NCI-H748 (cell line): ENCODE measurements around the gene ZNF26.
"Not testable (repeated sequence)": the region's sequence is repeated elsewhere in the genome, so short reads cannot be mapped to it uniquely, and the experiment has no call there.

Experiments used
- DNase-seq: peaks from one replicate; lab custom pipeline; 2025; ENCODE audit not compliant: unreplicated experiment; lab: John Stamatoyannopoulos, UW

Gene ZNF26, protein sequence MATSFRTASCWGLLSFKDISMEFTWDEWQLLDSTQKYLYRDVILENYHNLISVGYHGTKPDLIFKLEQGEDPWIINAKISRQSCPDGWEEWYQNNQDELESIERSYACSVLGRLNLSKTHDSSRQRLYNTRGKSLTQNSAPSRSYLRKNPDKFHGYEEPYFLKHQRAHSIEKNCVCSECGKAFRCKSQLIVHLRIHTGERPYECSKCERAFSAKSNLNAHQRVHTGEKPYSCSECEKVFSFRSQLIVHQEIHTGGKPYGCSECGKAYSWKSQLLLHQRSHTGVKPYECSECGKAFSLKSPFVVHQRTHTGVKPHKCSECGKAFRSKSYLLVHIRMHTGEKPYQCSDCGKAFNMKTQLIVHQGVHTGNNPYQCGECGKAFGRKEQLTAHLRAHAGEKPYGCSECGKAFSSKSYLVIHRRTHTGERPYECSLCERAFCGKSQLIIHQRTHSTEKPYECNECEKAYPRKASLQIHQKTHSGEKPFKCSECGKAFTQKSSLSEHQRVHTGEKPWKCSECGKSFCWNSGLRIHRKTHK

DNA sequence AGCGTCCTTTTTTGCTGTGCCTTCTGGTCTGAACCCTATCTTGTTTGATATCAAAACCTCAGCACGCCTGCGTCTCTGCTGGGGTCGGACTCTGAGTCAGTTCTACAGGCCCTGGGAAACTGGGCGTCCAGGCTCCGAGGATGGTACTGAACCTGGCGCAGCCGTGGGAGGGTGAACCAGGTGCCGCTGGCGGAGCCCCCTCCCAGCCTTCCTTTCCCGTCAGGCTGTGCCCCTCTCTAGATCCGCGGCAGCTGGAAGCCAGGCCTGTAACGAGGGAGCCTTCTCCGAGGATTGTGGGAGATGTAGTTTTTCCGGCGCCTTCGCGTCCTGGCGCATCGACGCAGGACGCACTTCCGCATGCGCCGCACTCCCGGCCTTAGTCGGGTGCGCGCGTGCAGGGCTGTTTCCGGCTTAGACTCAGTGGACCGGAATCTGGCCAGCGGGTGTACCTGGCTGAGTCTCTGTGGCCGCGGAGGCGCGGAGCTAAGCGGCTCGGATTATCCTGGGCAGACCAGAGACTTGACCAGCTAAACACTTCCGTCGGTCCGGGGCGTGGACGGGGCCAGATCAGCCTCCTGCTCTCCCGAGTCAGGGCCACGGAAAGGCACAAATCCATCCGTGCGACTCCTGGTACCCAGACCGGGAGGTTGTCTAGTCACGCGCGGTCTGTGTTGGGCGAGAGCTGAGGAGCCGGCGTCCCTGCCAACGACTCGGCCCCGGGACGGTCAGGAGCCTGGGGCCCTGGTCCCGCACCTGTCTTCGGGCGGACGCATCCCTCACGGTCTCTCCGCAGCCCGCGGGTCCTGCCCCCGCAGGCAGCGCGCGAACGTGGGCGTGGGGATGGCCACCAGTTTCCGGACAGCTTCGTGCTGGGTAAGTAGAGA, at the start of gene ZNF26:
Gene ZNF26 (plus strand): TSS at position 367 of the 884 bp plus-strand sequence. CDS start 474 bp downstream, at position 841.
- DNase-seq: peak; percentile 98

DNA sequence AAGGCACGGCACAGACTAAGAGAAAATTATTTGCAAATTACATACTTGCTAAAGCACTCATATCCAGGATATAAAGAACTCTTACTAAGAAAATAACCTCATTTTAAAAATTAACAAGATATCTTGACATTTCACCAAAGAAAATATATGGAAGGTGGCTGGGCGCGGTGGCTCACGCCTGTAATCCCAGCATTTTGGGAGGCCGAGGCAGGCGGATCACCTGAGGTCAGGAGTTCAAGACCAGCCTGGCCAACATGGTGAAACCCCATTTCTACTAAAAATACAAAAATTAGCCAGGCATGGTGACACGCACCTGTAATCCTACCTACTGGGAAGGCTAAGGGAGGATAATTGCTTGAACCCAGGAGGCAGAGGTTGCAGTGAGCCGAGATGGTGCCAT, 49.2 kb upstream of the ZNF26 start:
- not testable (repeated sequence) for DNase-seq

DNA sequence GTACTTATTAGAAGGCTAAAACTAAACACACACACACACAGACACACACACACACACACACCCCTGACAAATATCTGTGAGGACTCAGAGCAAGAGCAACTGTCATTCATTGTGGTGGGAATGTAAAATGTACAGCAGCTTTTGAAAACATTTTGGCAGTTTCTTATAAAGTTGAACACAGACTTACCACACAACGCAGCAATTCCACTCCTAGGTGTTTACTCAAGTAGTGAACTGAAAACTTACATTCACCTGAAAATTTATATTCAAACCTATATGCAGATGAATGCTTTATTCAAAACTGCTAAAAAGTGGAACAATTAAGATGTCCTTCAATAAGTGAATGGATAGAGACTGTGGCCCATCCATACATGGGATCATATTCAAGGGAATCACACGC, 48.7 kb upstream of the ZNF26 start:
- DNase-seq: no peak

DNA sequence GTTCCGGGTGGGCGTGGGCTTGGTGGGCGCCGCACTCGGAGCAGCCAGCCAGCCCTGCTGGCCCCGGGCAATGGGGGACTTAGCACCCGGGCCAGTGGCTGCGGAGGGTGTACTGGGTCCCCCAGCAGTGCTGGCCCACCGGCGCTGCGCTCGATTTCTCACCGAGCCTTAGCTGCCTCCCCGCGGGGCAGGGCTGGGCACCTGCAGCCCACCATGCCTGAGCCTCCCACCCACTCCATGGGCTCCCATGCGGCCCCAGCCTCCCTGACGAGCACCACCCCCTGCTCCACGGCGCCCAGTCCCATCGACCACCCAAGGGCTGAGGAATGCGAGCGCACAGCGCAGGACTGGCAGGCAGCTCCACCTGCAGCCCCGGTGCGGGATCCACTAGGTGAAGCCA, 47.4 kb upstream of the ZNF26 start:
- DNase-seq: not testable (repeated sequence)

DNA sequence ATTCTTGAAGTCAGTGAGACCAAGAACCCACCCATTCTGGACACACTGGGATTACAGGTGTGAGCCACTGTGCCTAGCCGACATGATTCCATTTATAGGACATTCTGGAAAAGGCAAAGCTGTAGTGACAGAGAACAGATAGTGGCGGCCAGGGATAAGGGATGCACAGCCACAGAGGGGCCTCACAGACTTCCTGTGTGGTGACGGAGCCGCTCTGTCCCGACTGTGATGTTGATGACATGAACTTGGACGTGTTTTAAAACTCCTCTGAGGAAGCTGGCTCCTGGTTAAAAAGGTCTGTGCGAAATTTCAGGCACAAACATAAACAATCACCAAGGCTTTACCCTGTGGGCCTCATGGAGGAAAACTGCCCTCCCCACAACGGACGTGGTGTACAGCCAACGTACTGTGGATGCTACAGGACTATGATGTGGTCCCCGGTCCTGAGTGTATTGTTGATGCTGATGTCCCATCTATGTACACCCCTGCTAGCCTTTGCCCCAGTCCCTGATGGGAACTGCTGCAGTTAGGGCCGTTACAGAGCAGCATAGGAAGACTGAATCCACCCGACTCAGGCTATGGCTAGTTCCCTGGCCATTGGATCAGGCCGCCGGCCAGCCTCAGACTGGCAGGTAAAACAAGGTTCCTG, 46.0 kb upstream of the ZNF26 start:
- no peak for DNase-seq

DNA sequence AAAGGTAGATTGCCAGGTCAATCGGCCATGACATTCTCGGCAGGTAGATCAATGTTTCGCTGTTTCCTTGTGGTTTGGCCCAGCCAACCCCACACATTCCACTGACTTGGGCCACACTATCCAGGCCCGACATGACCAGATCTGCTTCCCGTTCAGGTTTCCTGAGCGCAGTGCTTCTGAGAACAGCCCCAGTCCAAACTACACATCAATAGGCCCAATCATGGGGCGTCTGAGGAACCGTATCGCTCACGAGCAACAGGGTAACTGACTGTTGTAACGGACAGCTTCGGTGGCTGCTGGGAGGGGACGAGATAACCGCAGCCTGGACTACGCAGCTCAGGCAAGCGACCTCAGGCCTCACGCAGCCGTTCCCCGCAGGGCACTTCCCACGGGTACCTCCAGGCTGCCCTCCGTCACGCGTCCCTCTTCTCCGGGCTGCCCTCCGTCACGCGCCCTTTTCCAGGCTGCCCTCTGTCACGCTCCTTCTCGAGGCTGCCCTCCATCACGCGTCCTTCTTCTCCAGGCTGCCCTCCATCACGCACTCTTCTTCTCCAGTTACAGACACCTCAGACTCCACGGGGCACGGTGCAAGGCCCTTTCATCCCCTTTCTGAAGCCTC, 44.7 kb upstream of the ZNF26 start:
- no peak for DNase-seq

DNA sequence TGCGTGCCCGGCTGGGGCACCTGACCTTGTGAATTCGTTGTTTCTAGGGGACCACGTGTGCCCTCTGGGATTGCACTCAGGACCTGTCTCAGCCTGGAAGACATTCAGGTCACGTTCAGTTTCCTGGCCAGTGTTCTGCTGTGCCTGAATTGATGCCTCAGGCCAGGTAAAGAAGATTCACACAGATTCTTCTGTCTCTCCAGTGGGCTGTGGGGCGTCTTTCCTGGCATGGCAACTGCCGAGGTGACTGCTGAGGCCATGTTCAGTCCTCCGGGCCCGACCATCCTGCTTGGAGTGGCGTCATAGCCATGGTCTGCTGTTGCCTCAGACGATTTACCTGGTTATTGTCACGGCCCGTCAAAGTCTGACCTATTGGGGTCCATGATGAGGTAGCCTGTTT, 43.6 kb upstream of the ZNF26 start:
- no peak for DNase-seq

DNA sequence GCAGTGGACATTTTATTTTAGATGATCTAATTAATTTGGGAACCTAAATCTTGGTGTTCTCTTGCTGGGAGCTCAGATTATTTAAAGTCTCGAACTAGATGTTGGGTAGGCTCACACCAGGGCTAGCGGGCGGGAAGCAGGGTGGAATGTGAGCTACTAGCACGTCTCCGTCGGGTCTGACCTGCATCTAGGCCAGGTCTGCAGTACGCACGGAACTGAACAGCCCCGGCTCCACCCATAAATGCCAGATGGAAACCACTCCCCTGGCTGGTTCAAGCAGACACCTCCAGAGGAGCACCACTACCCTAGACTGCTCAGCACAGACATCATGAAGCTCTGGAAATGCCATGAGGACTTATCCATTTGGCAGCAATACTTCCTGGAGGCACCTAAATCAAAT, 40.4 kb upstream of the ZNF26 start:
- DNase-seq: no peak

DNA sequence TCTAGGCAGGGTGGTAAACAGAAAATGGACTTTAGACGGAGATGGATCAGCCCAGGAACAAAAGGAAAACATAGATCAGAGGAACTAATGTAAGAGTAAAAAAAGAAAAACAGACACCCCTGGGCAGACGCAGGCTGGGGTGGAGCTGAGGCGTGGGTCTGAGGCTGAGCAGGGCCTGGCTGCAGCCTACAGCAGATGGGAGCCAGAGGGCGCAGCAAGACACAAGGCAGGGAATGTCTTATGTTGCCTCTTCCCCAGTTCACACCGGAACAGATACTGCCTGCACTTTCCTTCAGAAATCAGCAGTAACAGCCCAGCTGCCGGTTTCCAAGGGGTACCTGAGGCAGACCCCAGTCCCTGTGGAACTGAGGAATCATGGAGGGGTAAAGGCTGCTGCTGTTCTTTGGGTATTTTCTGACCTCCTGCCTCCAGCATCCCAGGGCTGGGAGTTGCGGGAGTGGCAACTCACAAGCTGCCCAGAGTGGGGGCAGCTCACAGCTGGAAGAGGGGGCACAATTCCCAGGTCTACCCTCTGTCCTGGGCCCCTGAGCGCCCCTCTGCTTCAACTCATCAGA, 39.8 kb upstream of the ZNF26 start:
- no peak for DNase-seq

DNA sequence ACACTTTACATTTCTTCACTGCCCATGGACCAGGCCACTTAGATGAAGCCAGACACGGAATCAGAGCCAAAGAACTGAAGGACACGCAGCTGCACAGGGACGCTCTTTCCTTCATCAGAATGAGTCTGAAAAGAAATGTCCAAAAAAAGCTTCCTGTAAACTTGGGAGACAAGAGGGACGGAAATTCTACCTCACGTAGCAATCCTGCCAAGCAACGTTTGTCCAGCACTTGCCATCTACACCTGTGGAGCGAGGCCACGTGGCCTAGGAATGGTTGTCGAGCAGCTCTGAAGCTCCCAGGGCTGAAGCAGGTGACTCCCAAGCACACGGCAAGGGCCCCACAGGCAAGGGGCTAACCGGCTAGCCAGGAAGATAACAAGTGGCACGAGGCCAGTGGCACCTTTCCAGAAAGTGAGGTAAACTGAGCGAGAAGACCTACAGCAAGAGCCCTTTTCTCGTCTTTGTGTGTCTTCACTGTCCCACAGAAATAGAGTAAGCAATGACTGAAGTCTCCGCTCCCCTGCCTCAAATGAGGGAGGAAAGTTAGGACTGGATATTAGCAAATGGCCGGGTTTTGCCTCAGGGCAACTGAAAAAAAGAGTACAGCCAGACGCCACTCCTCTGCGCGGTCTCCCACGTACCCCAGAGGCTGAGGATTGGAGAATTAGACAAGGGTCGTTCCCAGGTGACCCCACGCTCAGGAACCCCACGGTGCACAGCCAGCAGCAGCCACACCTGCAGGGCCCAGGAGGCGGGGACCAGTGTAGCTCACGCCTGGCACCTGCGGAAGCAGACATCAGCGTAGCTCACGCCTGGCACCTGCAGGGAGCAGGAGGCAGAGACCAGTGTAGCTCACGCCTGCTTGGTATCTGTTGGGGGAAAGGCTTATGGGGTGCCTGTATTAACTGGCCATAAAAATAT, 37.8 kb upstream of the ZNF26 start:
- DNase-seq: no peak

DNA sequence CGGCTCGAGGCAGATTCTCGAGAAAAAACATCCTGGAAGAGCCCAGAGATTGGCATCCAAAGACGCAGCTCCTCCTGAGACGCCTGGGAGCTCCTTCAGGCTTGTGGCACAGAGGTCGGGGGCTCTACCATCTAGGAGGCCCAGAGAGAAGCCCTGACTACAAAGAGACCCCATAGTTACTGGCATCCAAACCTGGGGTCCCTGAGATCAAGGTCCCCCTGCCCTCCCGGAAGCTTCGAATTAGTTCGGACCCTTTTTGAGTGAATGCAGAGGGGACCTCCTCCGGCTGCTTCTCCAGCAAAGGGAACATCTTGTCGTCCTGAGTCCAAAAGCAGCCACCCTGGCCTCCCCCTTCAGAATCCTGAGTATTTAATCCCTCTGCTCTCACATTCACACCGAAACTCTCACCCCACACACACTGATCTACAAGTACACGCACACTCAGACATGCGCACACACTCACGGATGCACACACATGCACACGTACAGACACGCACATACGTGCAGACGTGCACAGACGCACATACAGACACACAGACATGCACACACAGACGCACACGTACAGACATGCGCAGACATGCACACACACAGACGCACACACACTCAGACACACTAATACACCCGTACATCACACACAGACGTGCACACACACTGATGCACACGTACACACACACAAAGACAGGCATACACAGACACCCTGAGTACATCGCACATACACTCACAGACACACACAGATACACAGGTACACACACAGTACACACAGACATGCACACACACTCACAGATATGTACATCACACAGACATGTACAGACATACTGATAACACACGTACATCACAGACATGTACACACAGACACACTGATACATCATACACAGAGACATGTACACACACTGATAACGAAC, 36.0 kb upstream of the ZNF26 start:
- no peak for DNase-seq

DNA sequence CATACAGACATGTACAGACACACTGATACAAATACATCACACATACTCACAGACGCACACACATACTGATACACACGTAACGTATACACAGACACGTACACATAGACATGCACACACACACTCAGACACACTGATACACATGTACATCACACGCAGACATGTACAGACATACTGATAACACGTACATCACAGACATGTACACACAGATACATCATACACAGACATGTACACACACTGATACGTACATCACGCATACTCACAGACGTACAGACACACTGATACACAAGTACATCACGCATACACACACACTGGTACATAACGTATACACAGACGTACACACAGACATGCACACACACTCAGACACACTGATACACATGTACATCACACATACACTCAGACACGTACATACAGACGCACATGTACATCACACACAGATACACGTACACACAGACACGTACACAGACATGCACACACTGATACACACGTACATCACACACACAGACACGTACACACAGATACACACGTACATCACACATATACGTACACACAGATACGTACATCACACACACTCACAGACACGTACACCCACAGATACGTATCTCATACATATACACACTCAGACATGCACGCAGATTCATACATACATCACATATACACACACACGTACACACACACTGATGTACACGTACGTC, 35.2 kb upstream of the ZNF26 start:
- no peak for DNase-seq

DNA sequence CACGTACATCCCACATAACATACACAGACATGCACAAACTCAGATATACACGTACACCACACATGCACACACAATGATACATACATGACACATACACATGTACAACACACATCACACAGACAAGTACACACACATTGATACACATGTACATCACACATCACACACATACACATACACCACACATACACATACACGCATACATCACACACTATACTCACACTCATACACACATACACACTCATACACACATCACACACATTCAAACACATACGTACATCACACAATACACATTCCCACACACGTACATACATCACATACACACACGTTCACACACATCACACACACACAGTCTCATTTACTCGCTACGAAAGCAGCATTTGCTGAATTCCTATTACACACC, 34.5 kb upstream of the ZNF26 start:
- DNase-seq: no peak

DNA sequence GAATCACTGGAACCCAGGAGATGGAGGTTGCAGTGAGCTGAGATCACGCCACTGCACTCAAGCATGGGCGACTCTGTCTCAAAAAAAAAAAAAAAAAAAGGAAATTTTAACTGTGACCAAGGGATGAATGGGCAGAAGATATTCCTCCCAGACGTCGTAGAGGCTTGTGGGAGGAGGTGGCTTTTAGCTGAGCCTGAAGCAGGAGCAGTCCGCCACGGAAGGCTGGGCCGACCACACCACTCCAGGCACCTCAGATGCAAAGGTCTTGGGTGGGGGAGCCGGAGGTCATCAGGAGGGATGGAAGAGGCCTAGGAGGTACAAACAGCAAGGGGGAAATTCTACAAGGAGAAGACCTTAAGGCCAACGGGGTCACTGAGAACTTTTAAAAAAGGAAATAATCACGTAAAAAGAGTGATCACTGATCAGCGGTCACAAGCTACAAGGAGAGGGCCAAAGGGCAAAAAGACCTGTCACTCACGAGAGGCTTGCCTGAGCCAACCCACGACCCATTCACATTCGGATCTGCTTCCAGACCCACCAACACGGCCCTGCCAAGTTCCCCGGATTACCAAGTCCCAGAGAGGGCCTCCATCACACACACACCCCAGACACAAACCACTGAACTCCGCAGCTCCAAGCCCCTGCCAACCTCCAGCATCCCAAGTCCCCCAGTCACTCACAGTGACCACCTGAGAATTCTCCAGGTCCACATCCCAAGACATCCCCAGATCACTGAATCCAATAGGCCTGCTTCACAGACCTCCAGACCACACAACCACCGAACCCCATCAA, 33.6 kb upstream of the ZNF26 start:
- no peak for DNase-seq

DNA sequence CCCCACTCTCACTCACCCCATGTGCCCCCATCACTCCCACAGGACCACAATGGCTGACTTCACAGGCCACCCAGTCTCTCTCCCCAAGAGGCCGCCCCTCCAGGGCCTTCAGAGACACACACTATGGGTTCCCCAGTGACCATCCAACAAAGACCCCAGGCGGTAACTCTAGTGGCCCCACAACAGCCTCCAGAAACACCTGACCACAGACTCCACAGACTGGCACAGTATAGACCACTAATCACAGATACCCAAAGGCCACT, 33.1 kb upstream of the ZNF26 start:
- no peak for DNase-seq

DNA sequence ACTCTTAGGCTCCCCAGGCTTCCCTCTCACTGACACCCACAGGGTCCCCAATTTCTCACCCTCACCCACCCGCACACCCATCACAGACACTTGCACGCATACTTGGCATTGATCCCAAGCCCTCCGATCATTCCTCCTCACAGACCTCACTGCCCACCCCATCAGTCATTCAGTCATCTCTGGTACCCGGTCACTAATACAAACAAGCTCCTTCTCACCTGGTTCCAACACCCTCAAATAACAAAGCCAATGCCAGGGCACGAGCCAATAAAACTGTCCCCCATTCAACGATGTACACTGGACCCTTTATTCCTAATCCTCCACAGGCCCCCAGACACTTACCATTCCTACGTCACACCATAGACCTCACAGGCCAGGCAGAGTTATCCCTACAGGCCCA, 32.4 kb upstream of the ZNF26 start:
- DNase-seq: no peak

DNA sequence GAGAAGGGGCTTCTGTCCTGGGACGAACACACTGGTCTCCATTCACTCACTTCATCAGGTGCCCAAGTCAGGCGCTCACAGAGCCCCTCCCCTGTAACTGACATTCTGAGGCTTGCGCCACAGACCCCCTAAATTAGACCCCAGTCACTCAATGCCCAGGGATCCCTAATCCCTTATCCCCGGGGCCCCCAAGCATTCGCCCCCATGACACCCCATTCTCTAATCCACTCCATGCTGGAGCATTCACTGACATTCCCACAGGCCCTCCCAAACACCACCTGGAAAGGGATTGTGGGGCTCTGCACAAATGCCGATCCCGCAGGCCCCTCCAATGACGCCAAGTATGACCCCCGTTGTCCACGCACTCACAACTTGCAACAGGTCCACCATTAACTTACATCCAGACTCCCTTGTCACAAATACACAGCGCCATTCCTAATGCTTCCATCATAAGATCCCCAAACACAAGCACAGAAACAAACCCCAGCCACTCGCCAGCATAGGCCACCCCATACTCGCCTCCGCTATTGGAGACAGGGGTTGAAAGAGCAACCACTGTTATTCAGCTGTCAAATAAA, 31.6 kb upstream of the ZNF26 start:
- peak; percentile 37 for DNase-seq
